ENCODE measurements around the gene FMC1. TPM values are rescaled to one million over a fixed set of nuclear protein-coding genes. Genes with fewer than 3 reads are reported as not detected.

The FMC1 gene
- total RNA-seq, 1 donor from 2014 or later, result 6.0 TPM

Other genes with a start within 250 kb of the FMC1 start
- 21.0 and 22.9 TPM in 2 replicates for gene ZC3HAV1, start 231.6 kb upstream of the FMC1 start, total RNA-seq
- gene UBN2, start 110.1 kb upstream of the FMC1 start, total RNA-seq, result 2.5 and 2.9 TPM in 2 replicates
- 47.5 and 56.0 TPM in 2 replicates for gene LUC7L2, start 18.6 kb downstream of the FMC1 start, total RNA-seq
- gene KLRG2, start 142.3 kb downstream of the FMC1 start, total RNA-seq, result 0.92 and 2.0 TPM in 2 replicates
- not detected in 2 replicates for gene CLEC2L, start 182.3 kb downstream of the FMC1 start, total RNA-seq